K562 (cell line): Measurements from ENCODE around the gene RABGAP1L. TPM values are rescaled to one million over a fixed set of nuclear protein-coding genes. Genes with fewer than 3 reads are reported as not detected.

ENCODE experiments used
- ATAC-seq: fragments of 200-7000 bp; cut with Tn5 transposase; 3 replicates; pipeline ENCODE4 v1.9.1; 2020; ENCODE audit warnings: moderate library complexity
- BruUV-seq: library from RNA; stranded (reverse); fragments of 400-500 nt; replicated peaks from 2 replicates; lab custom pipeline; 2021; lab: Mats Ljungman, UMichigan
- CTCF ChIA-PET: fragments of 300-600 bp; formaldehyde crosslinking; extraction: SDS; loops from one replicate; lab custom pipeline; 2021; ENCODE audit warnings: low intra/inter-chr PET ratio; lab: Yijun Ruan, JAX
- POLR2A ChIA-PET: fragments of 300-600, 350-650 bp; sonication (Branson Sonifier 250); formaldehyde crosslinking; extraction: SDS; loops from one replicate; lab custom pipeline; 2021; ENCODE audit warnings: antibody characterized with exemption, inconsistent platforms; lab: Yijun Ruan, JAX
- DNase-seq, 4 experiments: peaks; one replicate each; pipeline versions ENCODE4 v3.0.0 to v3.0.0-alpha.2; 2011 to 2018; ENCODE audit warnings: low spot score in 3 of 4, mixed read lengths in 3 of 4; ENCODE audit errors: extremely low read depth in 1 of 4
- FAIRE-seq: peaks from 2 replicates; lab custom pipeline; 2011; peaks lifted over from hg19 to GRCh38; lab: Jason Lieb, UNC
- H2AFZ ChIP-seq: 2 replicates; pipeline ENCODE4 v1.6.0; 2011; ENCODE audit warnings: low read depth, low read length, control low read depth, inconsistent platforms
- H3K27ac ChIP-seq: fragments of 200-600 bp; 3 replicates; pipeline ENCODE4 v1.8.0; 2011; ENCODE audit warnings: low read depth, mild to moderate bottlenecking, control low read depth, inconsistent platforms, low read length, moderate library complexity, mixed read lengths; ENCODE audit errors: extremely low read depth
- H3K27me3 ChIP-seq, 2 experiments: fragments of 300-600 bp in 1 of 2; 2 replicates in 1 of 2; 3 replicates in 1 of 2; pipeline versions ENCODE4 v1.6.0 to v1.8.0; 2011; ENCODE audit warnings: inconsistent platforms in 2 of 2, low read length in 2 of 2, mild to moderate bottlenecking in 1 of 2, mixed read lengths in 1 of 2, moderate library complexity in 1 of 2; ENCODE audit not compliant: control insufficient read depth in 2 of 2, insufficient read depth in 2 of 2
- H3K36me3 ChIP-seq: fragments of 300-600 bp; 3 replicates; pipeline ENCODE4 v1.8.0; 2011; ENCODE audit warnings: mild to moderate bottlenecking, low read length, inconsistent platforms; ENCODE audit not compliant: control insufficient read depth, insufficient read depth
- H3K4me1 ChIP-seq, 2 experiments: fragments of 200-600 bp in 1 of 2; replicated peaks in 1 of 2; 2 replicates in 1 of 2; 3 replicates in 1 of 2; pipeline versions ENCODE4 v1.5.1 to v1.8.0; 2011; ENCODE audit warnings: inconsistent platforms in 2 of 2, low read length in 2 of 2, mild to moderate bottlenecking in 1 of 2, mixed read lengths in 1 of 2, moderate library complexity in 1 of 2; ENCODE audit not compliant: control insufficient read depth in 2 of 2, insufficient read depth in 2 of 2
- H3K4me2 ChIP-seq: 2 replicates; pipeline ENCODE4 v1.6.1; 2011; ENCODE audit warnings: low read length, control low read depth, inconsistent platforms, mixed read lengths; ENCODE audit not compliant: insufficient read depth
- H3K4me3 ChIP-seq: fragments of 200-600 bp; sonication (generic), shearing (Covaris generic); 2 replicates; pipeline ENCODE4 v1.5.1; 2016; ENCODE audit warnings: control low read depth, inconsistent platforms
- H3K79me2 ChIP-seq: fragments of 200-600 bp; 3 replicates; pipeline ENCODE4 v1.8.0; 2011; ENCODE audit warnings: low read length, inconsistent platforms; ENCODE audit not compliant: control insufficient read depth, insufficient read depth
- H3K9ac ChIP-seq, 2 experiments: 2 replicates each; pipeline versions ENCODE4 v1.6.0 to v1.6.1; 2011; ENCODE audit warnings: low read depth in 2 of 2, low read length in 2 of 2, control low read depth in 1 of 2, inconsistent platforms in 1 of 2, mild to moderate bottlenecking in 1 of 2, mixed read lengths in 1 of 2; ENCODE audit not compliant: insufficient read depth in 1 of 2
- H3K9me1 ChIP-seq: one replicate; pipeline ENCODE4 v1.6.0; 2011; ENCODE audit warnings: inconsistent platforms, mild to moderate bottlenecking, low read length, moderate library complexity; ENCODE audit not compliant: control insufficient read depth, insufficient read depth
- H3K9me3 ChIP-seq: replicated peaks from 2 replicates; pipeline ENCODE4 v1.5.1; 2011; ENCODE audit warnings: low read depth, low read length, inconsistent platforms; ENCODE audit not compliant: control insufficient read depth, insufficient read depth
- H4K20me1 ChIP-seq: replicated peaks from 2 replicates; pipeline ENCODE4 v1.6.1; 2011; ENCODE audit warnings: low read length, inconsistent platforms, mixed read lengths; ENCODE audit not compliant: control insufficient read depth, insufficient read depth
- CSDE1 ChIP-seq, 2 experiments: fragments of 450-650 bp; IDR thresholded peaks; 2 replicates each; pipeline ENCODE4 v1.6.1; 2016; ENCODE audit warnings: mild to moderate bottlenecking in 1 of 2
- CTBP1 ChIP-seq: fragments of 450-650 bp; IDR thresholded peaks from 2 replicates; pipeline ENCODE4 v1.6.1; 2016; ENCODE audit warnings: borderline replicate concordance
- DACH1 ChIP-seq: fragments of 450-650 bp; IDR thresholded peaks from 2 replicates; pipeline ENCODE4 v1.6.1; 2018; ENCODE audit not compliant: partially characterized antibody
- FOXJ2 ChIP-seq: fragments of 200-800 bp; sonication (Bioruptor generic); IDR thresholded peaks from 2 replicates; pipeline ENCODE4 v1.6.1; 2016; ENCODE audit warnings: missing genetic modification characterization, missing compliant biosample characterization
- ZNF212 ChIP-seq: fragments of 450-650 bp; formaldehyde crosslinking; IDR thresholded peaks from 2 replicates; pipeline ENCODE4 v1.4.0; 2020; ENCODE audit warnings: mild to moderate bottlenecking
- ZNF324 ChIP-seq: fragments of 250-450 bp; sonication (Bioruptor Pico); IDR thresholded peaks from 2 replicates; pipeline ENCODE4 v1.4.0; 2020; ENCODE audit warnings: mild to moderate bottlenecking
- ZNF561 ChIP-seq: fragments of 450-650 bp; formaldehyde crosslinking; conservative IDR thresholded peaks from 2 replicates; pipeline ENCODE4 v1.4.0; 2020; ENCODE audit warnings: mild to moderate bottlenecking, moderate library complexity
- WGBS: fragments of 100-300 bp; shearing (Covaris generic); methylation state at CpG from one replicate; pipeline ENCODE4 v1.1.6; 2016; ENCODE audit warnings: low coverage, mixed read lengths; ENCODE audit not compliant: insufficient coverage; ENCODE audit errors: missing lambda C conversion rate; 5-methylcytosine and 5-hydroxymethylcytosine counted together
- in situ Hi-C: fragments of 300-500 bp; cut with MboI; formaldehyde crosslinking; loops from 4 replicates; pipeline ENCODE4 v1.15.0; 2018; ENCODE audit warnings: inconsistent platforms, mixed read lengths
- intact Hi-C: fragments of 100-400 bp; cut with micrococcal nuclease; formaldehyde crosslinking; loops from 2 replicates; pipeline ENCODE4 v1.14.2; 2022
- polyA plus RNA-seq, 8 experiments: library from polyadenylated mRNA; depleted of rRNA in 4 of 8; stranded (reverse) in 5 of 8; unstranded in 3 of 8; fragments of >200 nt; fragmentation: Nextera tagmentation in 2 of 8; fragmentation: Illumina TruSeq in 1 of 8; extraction: Ambion mirVana in 2 of 8; extraction: Trizol in 1 of 8; gene quantifications; 2 replicates each; pipeline versions ENCODE4 v1.2.1 to v1.2.3, GENCODE V29; 2011 to 2014; ENCODE audit warnings: inconsistent platforms in 1 of 8, missing spikeins in 1 of 8
- total RNA-seq, 7 experiments: library from RNA; depleted of rRNA in 6 of 7; stranded (reverse); fragments of >200 nt in 6 of 7; fragmentation: Illumina TruSeq in 2 of 7; extraction: Trizol in 2 of 7; gene quantifications; 2 replicates each; pipeline versions ENCODE4 v1.2.1 to v1.2.3, GENCODE V29; 2011 to 2021; ENCODE audit warnings: low replicate concordance in 1 of 7
- TF ChIP-seq, protein P1 (sequence below): fragments of 450-650 bp; formaldehyde crosslinking; IDR thresholded peaks from 2 replicates; pipeline ENCODE4 v1.4.0; 2022; ENCODE audit warnings: missing genetic modification characterization

The RABGAP1L gene
- total and polyA plus RNA-seq, 9 of the 15 experiments (the other 6 are each of a cell fraction or from before 2014, with no cell fraction given) = 16.5 to 44.9 (median 26.7) TPM

DNA sequence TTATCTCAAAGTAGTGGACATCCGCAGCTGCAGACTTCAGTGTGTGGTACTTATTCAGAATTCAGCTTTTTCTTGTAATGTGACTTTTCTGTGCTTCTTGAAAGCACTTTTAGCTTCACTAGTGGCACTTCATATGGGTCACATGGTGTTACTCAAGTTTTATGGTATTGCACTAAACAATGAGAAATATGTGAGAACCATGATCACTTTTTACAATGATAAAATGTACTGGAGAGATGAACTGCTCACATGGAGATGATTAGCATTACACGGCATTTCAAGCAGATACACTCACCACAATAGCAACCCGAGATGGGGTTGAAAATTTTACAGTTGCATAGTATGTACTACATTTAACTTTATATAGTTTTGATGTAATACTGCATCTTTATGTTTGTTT is 248.3 kb downstream of the RABGAP1L start:
- H3K4me2 ChIP-seq = no peak overlapping the region
- no peaks in the 10 kb centered on the region for H3K27me3 ChIP-seq
- TF ChIP-seq DACH1 = no peak
- no peak for TF ChIP-seq ZNF324 (CRISPR knock-in tag)
- in situ Hi-C loops (no loop called here), intact Hi-C loops (no loop called here)
- no peak for DNase-seq
- CTCF ChIA-PET = no interaction called here
- H3K9ac ChIP-seq = no peak overlapping the region
- 48% methylated on average over 3 of the region's 3 CpGs for WGBS
- FAIRE-seq = no peak
- H3K27ac ChIP-seq = no peak overlapping the region
- H3K4me3 ChIP-seq = no peak overlapping the region
- no peaks in the 10 kb centered on the region for H3K36me3 ChIP-seq
- BruUV-seq = no TSS peak
- no peaks in the 10 kb centered on the region for H3K4me1 ChIP-seq
- H3K79me2 ChIP-seq = no peaks in the 10 kb centered on the region
- H2AFZ ChIP-seq = no peak overlapping the region
- H4K20me1 ChIP-seq = no peaks in the 10 kb centered on the region
- no peaks in the 10 kb centered on the region for H3K9me1 ChIP-seq
- no peak for ATAC-seq
- POLR2A ChIA-PET = no interaction called here
- H3K9me3 ChIP-seq = no peaks in the 10 kb centered on the region

- Histone ChIP-seq H2AFZ (no peak overlapping the region), H3K9me1 (no peaks in the 10 kb centered on the region), H3K4me1 (no peaks in the 10 kb centered on the region), H3K27ac (no peak overlapping the region), H4K20me1 (no peaks in the 10 kb centered on the region), H3K9me3 (no peaks in the 10 kb centered on the region), H3K79me2 (no peaks in the 10 kb centered on the region), H3K36me3 (no peaks in the 10 kb centered on the region), H3K9ac (no peak overlapping the region), H3K27me3 (no peaks in the 10 kb centered on the region), H3K4me3 (no peak overlapping the region), H3K4me2 (no peak overlapping the region)
- in situ Hi-C loops = no loop called here
- intact Hi-C loops = no loop called here
- DNase-seq = no peak
- TF ChIP-seq, protein P1, sequence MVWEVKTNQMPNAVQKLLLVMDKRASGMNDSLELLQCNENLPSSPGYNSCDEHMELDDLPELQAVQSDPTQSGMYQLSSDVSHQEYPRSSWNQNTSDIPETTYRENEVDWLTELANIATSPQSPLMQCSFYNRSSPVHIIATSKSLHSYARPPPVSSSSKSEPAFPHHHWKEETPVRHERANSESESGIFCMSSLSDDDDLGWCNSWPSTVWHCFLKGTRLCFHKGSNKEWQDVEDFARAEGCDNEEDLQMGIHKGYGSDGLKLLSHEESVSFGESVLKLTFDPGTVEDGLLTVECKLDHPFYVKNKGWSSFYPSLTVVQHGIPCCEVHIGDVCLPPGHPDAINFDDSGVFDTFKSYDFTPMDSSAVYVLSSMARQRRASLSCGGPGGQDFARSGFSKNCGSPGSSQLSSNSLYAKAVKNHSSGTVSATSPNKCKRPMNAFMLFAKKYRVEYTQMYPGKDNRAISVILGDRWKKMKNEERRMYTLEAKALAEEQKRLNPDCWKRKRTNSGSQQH (CRISPR knock-in tag) = no peak
- TF ChIP-seq ZNF561 (CRISPR knock-in tag) (no peak), FOXJ2 (tag) (peak; percentile 89), CSDE1 (IDR thresholded peaks at IDR 0.05) (no peak), CTBP1 (no peak), ZNF212 (CRISPR knock-in tag) (no peak)
- WGBS = 25% methylated on average over 2 of the region's 2 CpGs
- no TSS peak for BruUV-seq
- FAIRE-seq = no peak
- ChIA-PET CTCF (no interaction called here), POLR2A (no interaction called here)
- no peak for ATAC-seq
These were observed 248.8 kb downstream of the RABGAP1L start for GRCh38 chr1:174408146-174408545.
